ENCODE data around the gene PLCL2.

The PLCL2 gene

DNA sequence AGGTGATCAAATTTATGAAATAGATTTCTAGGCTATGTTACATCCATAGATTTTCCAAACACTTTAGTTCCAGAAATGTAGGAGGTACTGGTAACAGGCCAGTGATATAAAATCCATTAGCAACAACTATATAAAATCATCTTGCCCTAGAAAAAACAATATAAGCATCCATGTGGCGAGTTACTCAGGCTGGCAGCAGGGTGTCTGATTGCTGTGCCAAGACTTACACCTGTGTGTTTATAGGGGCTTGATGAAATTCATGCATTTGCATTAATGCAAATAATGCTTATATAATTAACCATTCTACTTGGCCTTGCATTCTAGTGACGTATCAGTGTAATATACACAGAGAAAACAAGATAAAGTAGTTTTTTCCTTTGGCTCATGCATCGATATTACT is 153.4 kb downstream of the PLCL2 start:
- Histone ChIP-seq H3K9ac (ENCODE audit: low read depth, low read length) (no peak overlapping the region), H3K9me3 (ENCODE audit: control insufficient read depth, insufficient read depth, low read length) (no peaks in the 10 kb centered on the region), H3K4me3 (ENCODE audit: low read depth, low read length) (no peak overlapping the region), H3K36me3 (ENCODE audit: control insufficient read depth, insufficient read depth, low read length) (no peaks in the 10 kb centered on the region), H3K27me3 (ENCODE audit: control insufficient read depth, insufficient read depth, low read length) (no peaks in the 10 kb centered on the region), H3K4me1 (ENCODE audit: control insufficient read depth, insufficient read depth, low read length) (peaks cover 8% of the 10 kb centered on the region), H3K27ac (ENCODE audit: low read depth, low read length) (no peak overlapping the region)

DNA sequence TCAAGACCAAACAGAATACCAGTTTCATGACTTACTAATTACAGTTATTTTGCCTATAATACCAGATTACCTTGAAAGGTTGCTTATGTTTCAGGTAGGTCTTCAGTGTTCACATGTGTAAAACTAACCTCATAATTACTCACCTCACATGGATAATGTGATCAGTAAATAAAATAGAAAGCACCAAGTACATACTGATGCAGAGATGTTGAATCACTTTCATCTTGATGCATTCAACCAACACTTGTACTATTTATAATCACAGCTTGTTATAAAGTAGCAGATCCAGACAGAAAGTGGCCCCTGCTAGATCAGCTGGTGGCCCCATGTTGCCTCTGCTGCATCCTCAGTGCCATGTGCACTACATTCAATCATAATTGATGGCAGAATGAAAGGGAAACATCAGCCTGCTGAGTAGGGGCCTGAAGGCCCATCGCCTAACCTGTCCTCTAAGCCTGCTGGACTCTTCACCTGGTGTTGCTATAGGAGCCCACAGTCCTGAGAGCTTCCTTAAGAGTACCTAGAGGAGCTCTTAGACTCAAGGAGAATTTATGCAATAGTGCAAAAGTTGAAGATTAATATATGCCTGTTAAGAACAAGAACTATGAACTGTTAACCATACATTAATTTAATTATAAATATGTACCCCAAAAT is 154.3 kb downstream of the PLCL2 start:
- Histone ChIP-seq H3K9me3 (ENCODE audit: control insufficient read depth, insufficient read depth, low read length) (no peaks in the 10 kb centered on the region), H3K9ac (ENCODE audit: low read depth, low read length) (no peak overlapping the region), H3K4me3 (ENCODE audit: low read depth, low read length) (no peak overlapping the region), H3K27me3 (ENCODE audit: control insufficient read depth, insufficient read depth, low read length) (no peaks in the 10 kb centered on the region), H3K4me1 (ENCODE audit: control insufficient read depth, insufficient read depth, low read length) (peaks cover 8% of the 10 kb centered on the region), H3K27ac (ENCODE audit: low read depth, low read length) (no peak overlapping the region), H3K36me3 (ENCODE audit: control insufficient read depth, insufficient read depth, low read length) (no peaks in the 10 kb centered on the region)

DNA sequence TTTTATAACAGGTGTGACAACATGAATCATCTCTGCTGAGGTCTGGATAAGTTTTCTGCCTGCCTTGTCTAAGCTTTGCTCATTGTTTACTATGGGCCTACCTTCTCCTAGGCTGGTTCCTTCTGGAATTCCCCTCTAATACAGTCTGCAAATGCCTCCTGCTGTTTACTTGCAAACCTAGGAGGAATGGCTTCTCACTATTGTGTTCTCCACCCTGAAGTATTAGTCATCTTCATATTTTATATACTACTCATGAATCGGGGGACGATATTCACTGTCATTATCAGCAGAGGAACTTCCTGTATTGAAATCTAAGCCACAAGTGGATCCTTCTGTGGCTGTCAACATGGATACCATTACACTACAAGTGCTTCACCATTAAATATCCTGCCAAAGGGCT is 154.8 kb downstream of the PLCL2 start:
- Histone ChIP-seq H3K9ac (ENCODE audit: low read depth, low read length) (no peak overlapping the region), H3K4me3 (ENCODE audit: low read depth, low read length) (no peak overlapping the region), H3K27me3 (ENCODE audit: control insufficient read depth, insufficient read depth, low read length) (no peaks in the 10 kb centered on the region), H3K36me3 (ENCODE audit: control insufficient read depth, insufficient read depth, low read length) (no peaks in the 10 kb centered on the region), H3K9me3 (ENCODE audit: control insufficient read depth, insufficient read depth, low read length) (no peaks in the 10 kb centered on the region), H3K4me1 (ENCODE audit: control insufficient read depth, insufficient read depth, low read length) (peaks cover 8% of the 10 kb centered on the region), H3K27ac (ENCODE audit: low read depth, low read length) (peak overlapping the region; percentile 0)

DNA sequence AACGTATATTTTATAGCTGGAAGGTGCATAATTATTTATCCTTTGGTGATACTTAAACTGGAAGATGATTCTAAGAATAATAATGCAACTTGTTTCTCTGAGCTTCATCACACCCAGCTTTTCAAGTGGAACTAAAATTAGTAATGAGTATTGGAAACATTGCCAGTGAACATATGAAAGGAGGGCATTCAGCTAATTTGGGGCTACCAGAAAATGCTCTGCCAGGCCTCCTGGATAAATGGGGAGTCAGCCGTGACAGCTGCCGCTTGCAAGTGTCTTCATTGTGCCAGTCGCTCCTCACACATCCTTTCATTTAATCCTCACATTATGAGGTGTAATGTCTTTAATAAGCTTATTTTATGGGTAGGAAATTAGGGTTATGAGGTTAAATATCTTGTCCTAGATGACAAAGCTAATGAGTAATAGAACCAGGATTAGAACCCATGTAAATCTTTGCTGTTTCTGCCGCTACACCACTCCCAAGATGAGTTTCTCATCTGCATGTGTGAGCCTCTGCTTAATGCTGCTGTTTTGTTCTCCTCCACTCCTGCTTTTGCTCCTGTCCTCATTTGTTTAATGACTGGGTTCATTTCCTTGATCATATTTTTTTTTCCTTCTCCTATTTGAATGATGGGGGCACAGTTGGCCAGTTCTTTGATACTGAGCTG is 155.7 kb downstream of the PLCL2 start:
- Histone ChIP-seq H3K4me1 (ENCODE audit: control insufficient read depth, insufficient read depth, low read length) (peaks cover 12% of the 10 kb centered on the region), H3K4me3 (ENCODE audit: low read depth, low read length) (no peak overlapping the region), H3K9me3 (ENCODE audit: control insufficient read depth, insufficient read depth, low read length) (no peaks in the 10 kb centered on the region), H3K9ac (ENCODE audit: low read depth, low read length) (no peak overlapping the region), H3K27me3 (ENCODE audit: control insufficient read depth, insufficient read depth, low read length) (no peaks in the 10 kb centered on the region), H3K36me3 (ENCODE audit: control insufficient read depth, insufficient read depth, low read length) (no peaks in the 10 kb centered on the region), H3K27ac (ENCODE audit: low read depth, low read length) (no peak overlapping the region)

DNA sequence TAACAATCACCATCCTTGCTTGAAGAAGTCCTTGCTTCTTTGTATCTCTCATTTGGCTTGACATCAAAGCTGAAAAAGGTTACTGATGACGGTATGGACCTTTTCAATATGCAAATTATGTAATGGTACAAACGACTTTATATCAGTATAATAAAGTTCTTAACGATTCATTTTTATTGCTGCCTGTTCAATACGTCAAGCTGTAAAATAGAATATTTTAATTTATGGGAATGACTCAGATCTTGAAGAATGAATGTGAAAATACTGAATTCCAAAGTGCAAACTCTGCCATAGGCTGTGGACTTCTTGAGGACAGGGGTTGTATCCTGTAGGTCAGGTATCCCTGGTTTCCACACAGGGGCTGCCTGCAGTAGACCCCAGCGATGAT is 156.2 kb downstream of the PLCL2 start:
- Histone ChIP-seq H3K4me1 (ENCODE audit: control insufficient read depth, insufficient read depth, low read length) (peaks cover 16% of the 10 kb centered on the region), H3K27ac (ENCODE audit: low read depth, low read length) (no peak overlapping the region), H3K4me3 (ENCODE audit: low read depth, low read length) (no peak overlapping the region), H3K36me3 (ENCODE audit: control insufficient read depth, insufficient read depth, low read length) (no peaks in the 10 kb centered on the region), H3K9me3 (ENCODE audit: control insufficient read depth, insufficient read depth, low read length) (no peaks in the 10 kb centered on the region), H3K9ac (ENCODE audit: low read depth, low read length) (no peak overlapping the region), H3K27me3 (ENCODE audit: control insufficient read depth, insufficient read depth, low read length) (no peaks in the 10 kb centered on the region)

DNA sequence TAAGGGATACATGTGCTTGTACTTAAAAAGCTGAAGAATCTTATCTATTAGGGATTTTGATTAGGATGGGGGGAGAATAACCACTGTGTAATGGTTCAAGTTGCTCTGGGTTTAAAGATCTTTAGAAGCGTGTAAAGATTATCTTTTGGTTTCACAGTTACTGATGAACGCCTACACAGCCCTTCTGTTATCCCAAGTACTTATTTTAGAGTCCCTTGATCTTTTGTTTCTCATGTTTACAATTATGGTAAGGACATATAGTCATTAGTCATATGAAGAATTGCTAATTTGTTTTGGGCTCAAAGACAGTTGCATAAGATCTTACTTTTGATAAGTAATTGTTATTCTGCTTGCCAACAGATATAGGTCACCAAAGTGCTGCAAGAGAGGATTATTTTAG is 160.1 kb downstream of the PLCL2 start:
- no peaks in the 10 kb centered on the region for H3K36me3 ChIP-seq (ENCODE audit: control insufficient read depth, insufficient read depth, low read length)
- H3K27ac ChIP-seq (ENCODE audit: low read depth, low read length), result no peak overlapping the region
- H3K4me1 ChIP-seq (ENCODE audit: control insufficient read depth, insufficient read depth, low read length), result peaks cover 40% of the 10 kb centered on the region
- H3K9ac ChIP-seq (ENCODE audit: low read depth, low read length), result no peak overlapping the region
- H3K4me3 ChIP-seq (ENCODE audit: low read depth, low read length), result no peak overlapping the region
- H3K27me3 ChIP-seq (ENCODE audit: control insufficient read depth, insufficient read depth, low read length), result no peaks in the 10 kb centered on the region
- H3K9me3 ChIP-seq (ENCODE audit: control insufficient read depth, insufficient read depth, low read length), result no peaks in the 10 kb centered on the region

DNA sequence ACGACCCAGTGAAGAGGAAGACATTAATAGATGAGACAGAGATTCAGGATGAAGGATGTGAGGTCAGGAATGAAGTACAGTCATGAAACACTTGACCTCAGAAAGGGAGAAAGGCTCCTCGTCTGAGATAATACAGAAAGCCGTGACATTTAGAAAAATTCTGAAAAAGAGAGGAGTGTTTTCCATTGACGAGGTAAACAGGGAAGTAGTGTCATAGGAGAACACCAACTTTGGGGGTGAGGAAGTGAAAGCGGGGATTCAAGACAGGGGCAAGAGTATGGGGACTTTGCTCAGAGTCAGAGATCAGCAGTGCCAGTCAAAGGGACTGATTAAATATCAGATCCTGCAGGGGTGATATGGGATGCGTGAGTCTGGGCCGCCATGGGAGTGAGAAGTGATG is 160.9 kb downstream of the PLCL2 start:
- H3K9ac ChIP-seq (ENCODE audit: low read depth, low read length), result no peak overlapping the region
- no peaks in the 10 kb centered on the region for H3K36me3 ChIP-seq (ENCODE audit: control insufficient read depth, insufficient read depth, low read length)
- no peak overlapping the region for H3K4me3 ChIP-seq (ENCODE audit: low read depth, low read length)
- H3K4me1 ChIP-seq (ENCODE audit: control insufficient read depth, insufficient read depth, low read length), result peaks cover 36% of the 10 kb centered on the region
- no peaks in the 10 kb centered on the region for H3K9me3 ChIP-seq (ENCODE audit: control insufficient read depth, insufficient read depth, low read length)
- H3K27me3 ChIP-seq (ENCODE audit: control insufficient read depth, insufficient read depth, low read length), result no peaks in the 10 kb centered on the region
- no peak overlapping the region for H3K27ac ChIP-seq (ENCODE audit: low read depth, low read length)

DNA sequence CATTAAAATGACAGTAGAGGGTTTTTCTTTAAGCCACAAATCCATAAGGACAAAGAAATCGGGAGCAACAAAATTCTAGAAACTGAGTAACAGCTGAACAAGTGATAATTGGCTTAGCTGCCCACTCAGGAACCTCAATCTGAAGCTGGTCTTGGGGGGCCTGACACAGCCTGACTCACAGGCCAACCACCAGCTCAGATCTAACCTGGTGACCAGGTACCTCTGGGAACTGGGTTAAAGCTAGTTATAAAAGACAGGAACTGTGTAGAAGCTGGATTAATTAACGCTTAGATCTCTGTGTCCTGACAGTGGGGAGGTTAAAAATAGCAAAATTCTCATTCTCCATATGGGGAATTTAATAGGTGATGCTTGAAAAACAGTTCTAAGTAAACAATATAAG is 161.9 kb downstream of the PLCL2 start:
- Histone ChIP-seq H3K4me1 (ENCODE audit: control insufficient read depth, insufficient read depth, low read length) (peaks cover 32% of the 10 kb centered on the region), H3K9me3 (ENCODE audit: control insufficient read depth, insufficient read depth, low read length) (no peaks in the 10 kb centered on the region), H3K36me3 (ENCODE audit: control insufficient read depth, insufficient read depth, low read length) (no peaks in the 10 kb centered on the region), H3K9ac (ENCODE audit: low read depth, low read length) (no peak overlapping the region), H3K27ac (ENCODE audit: low read depth, low read length) (peak overlapping the region; percentile 36), H3K27me3 (ENCODE audit: control insufficient read depth, insufficient read depth, low read length) (no peaks in the 10 kb centered on the region), H3K4me3 (ENCODE audit: low read depth, low read length) (no peak overlapping the region)

DNA sequence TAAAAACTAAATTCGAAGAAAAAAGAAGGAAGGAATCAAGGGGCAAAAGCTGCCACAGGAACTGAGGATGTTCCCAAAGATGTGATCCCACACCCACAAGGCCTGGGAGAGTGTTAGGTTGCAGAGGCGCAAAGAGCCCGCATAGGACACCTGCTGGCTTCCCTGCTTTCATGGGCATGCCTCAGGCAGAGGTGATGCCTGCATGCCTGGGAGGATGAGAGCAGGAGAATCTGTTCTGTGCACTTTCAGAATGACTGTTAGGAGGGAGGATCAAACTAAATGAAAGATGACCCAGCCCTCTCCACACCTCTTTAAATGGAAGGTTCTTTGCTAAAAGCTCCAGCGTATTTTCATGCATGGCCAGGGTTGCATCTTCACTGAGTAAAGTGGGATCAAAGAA is 162.4 kb downstream of the PLCL2 start:
- no peaks in the 10 kb centered on the region for H3K27me3 ChIP-seq (ENCODE audit: control insufficient read depth, insufficient read depth, low read length)
- H3K4me3 ChIP-seq (ENCODE audit: low read depth, low read length), result no peak overlapping the region
- H3K36me3 ChIP-seq (ENCODE audit: control insufficient read depth, insufficient read depth, low read length), result no peaks in the 10 kb centered on the region
- no peak overlapping the region for H3K9ac ChIP-seq (ENCODE audit: low read depth, low read length)
- peak overlapping the region; percentile 36 for H3K27ac ChIP-seq (ENCODE audit: low read depth, low read length)
- H3K4me1 ChIP-seq (ENCODE audit: control insufficient read depth, insufficient read depth, low read length), result peaks cover 32% of the 10 kb centered on the region
- no peaks in the 10 kb centered on the region for H3K9me3 ChIP-seq (ENCODE audit: control insufficient read depth, insufficient read depth, low read length)

DNA sequence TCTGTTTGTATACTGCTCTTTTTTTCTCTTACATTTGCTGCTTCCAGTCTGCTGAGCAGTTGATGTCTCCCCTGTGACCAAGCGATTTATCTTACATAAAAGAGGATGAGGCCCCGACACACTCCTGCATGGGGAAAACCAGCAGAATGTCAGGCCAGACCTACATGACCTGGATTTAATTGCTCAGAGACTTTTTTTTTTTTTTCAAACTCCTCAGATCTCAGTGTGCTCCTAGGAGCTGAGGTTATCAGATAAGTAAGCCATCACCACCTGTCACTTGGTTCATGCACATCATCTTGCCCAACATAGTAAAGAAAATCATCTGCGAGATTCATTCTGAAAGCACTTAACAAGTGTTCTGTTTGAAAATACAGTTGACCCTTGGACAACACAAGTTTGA is 163.1 kb downstream of the PLCL2 start:
- Histone ChIP-seq H3K27me3 (ENCODE audit: control insufficient read depth, insufficient read depth, low read length) (no peaks in the 10 kb centered on the region), H3K9ac (ENCODE audit: low read depth, low read length) (no peak overlapping the region), H3K9me3 (ENCODE audit: control insufficient read depth, insufficient read depth, low read length) (no peaks in the 10 kb centered on the region), H3K4me3 (ENCODE audit: low read depth, low read length) (no peak overlapping the region), H3K4me1 (ENCODE audit: control insufficient read depth, insufficient read depth, low read length) (peaks cover 32% of the 10 kb centered on the region), H3K27ac (ENCODE audit: low read depth, low read length) (no peak overlapping the region), H3K36me3 (ENCODE audit: control insufficient read depth, insufficient read depth, low read length) (no peaks in the 10 kb centered on the region)

DNA sequence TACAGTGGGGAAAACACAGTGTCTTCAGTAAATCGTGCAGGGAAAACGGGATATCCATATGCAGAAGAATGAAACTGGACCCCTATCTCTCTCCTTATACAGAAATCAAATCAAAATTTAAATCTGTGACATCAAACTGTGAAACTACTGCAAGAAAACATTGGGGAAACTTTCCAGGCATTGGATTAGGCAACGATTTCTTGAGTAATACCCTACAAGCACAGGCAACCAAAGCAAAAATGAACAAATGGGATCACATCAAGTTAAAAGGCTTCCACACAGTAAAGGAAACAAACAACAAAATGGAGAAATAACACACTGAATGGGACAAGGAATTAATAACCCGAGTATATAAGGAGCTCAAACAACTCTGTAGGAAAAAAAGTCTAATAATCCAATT is 165.3 kb downstream of the PLCL2 start:
- H3K36me3 ChIP-seq (ENCODE audit: control insufficient read depth, insufficient read depth, low read length), result no peaks in the 10 kb centered on the region
- peaks cover 31% of the 10 kb centered on the region for H3K4me1 ChIP-seq (ENCODE audit: control insufficient read depth, insufficient read depth, low read length)
- H3K27me3 ChIP-seq (ENCODE audit: control insufficient read depth, insufficient read depth, low read length), result no peaks in the 10 kb centered on the region
- no peak overlapping the region for H3K27ac ChIP-seq (ENCODE audit: low read depth, low read length)
- H3K9me3 ChIP-seq (ENCODE audit: control insufficient read depth, insufficient read depth, low read length), result no peaks in the 10 kb centered on the region
- H3K9ac ChIP-seq (ENCODE audit: low read depth, low read length), result no peak overlapping the region
- no peak overlapping the region for H3K4me3 ChIP-seq (ENCODE audit: low read depth, low read length)

Data from HUES48 (cell line).